Lower leg skin (tissue), 4 donors: ENCODE results near the gene CD69. TPM values are rescaled to one million over a fixed set of nuclear protein-coding genes. Genes with fewer than 3 reads are reported as not detected.

Source experiments
- DNase-seq, 2 donors: peaks; one replicate each; pipeline ENCODE4 v3.0.0-alpha.2; 2019; ENCODE audit warnings: low spot score in 2 of 2
- H3K4me3 ChIP-seq: fragments of 200-600 bp; sonication (generic); 2 replicates; pipeline ENCODE4 v1.5.1; 2017; ENCODE audit warnings: mild to moderate bottlenecking, low read depth; ENCODE audit not compliant: poor library complexity, severe bottlenecking
- CTCF ChIP-seq, 3 donors: fragments of 450-650 bp; IDR thresholded peaks; one replicate each; pipeline ENCODE4 v1.5.1; 2016; ENCODE audit warnings: antibody characterized with exemption in 3 of 3, mild to moderate bottlenecking in 3 of 3, moderate library complexity in 2 of 3
- POLR2A ChIP-seq, 2 donors: fragments of 450-650 bp; IDR thresholded peaks; one replicate each; pipeline ENCODE4 v1.6.1; 2016 to 2017; ENCODE audit warnings: antibody characterized with exemption in 2 of 2, mild to moderate bottlenecking in 1 of 2, moderate library complexity in 1 of 2
- WGBS, 2 donors: methylation state at CpG; one replicate each; pipeline ENCODE4 v1.1.5; 2018; 5-methylcytosine and 5-hydroxymethylcytosine counted together
- intact Hi-C: fragments of 100-400 bp; cut with DNase I; formaldehyde crosslinking; loops from one replicate; pipeline ENCODE4 v1.15.0; 2023; ENCODE audit warnings: low total_unique reads
- total RNA-seq, 4 donors: library from RNA; depleted of rRNA; stranded (reverse); fragments of >200 nt; gene quantifications; one replicate each; pipeline ENCODE4 v1.1.0, GENCODE V29; 2016

Gene CD69
- total RNA-seq, 4 donors from 2014 or later = 0.61 to 4.0 (median 1.9) TPM

GRCh38 chr12:9736936-9737705 lies 23.6 kb downstream of the CD69 start:
- H3K4me3 ChIP-seq = no peak overlapping the region
- intact Hi-C loops = no loop called here
- WGBS, 2 donors = 53 to 58% methylated on average over 3 of the region's 3 CpGs
- no peak for DNase-seq
- TF ChIP-seq CTCF (IDR thresholded peaks at IDR 0.05) (no peak), POLR2A (IDR thresholded peaks at IDR 0.05) (no peak)

- H3K4me3 ChIP-seq = no peak overlapping the region
- TF ChIP-seq POLR2A (IDR thresholded peaks at IDR 0.05) (no peak), CTCF (IDR thresholded peaks at IDR 0.05) (no peak)
- no peak for DNase-seq
- 86 to 90% methylated on average over 3 of the region's 3 CpGs for WGBS, 2 donors
- intact Hi-C loops = no loop called here
Measured at GRCh38 chr12:9735601-9736000, 25.1 kb downstream of the CD69 start.

GRCh38 chr12:9732921-9733461 lies 27.7 kb downstream of the CD69 start, which contains the start of gene CLECL1:
Gene CLECL1, minus strand, starts transcription at chr12:9733097.
- WGBS, 2 donors = 72% methylated on average over 8 of the region's 8 CpGs
- intact Hi-C loops = no loop called here
- H3K4me3 ChIP-seq = no peak within 1 kb of the TSS
- TF ChIP-seq CTCF (IDR thresholded peaks at IDR 0.05) (no peak), POLR2A (IDR thresholded peaks at IDR 0.05) (no peak)
- no peak for DNase-seq

GRCh38 chr12:9731797-9732196 lies 28.9 kb downstream of the CD69 start:
- H3K4me3 ChIP-seq = no peak overlapping the region
- WGBS, 2 donors = 77 to 90% methylated on average over 2 of the region's 2 CpGs
- DNase-seq = no peak
- no peak for TF ChIP-seq CTCF (IDR thresholded peaks at IDR 0.05)
- TF ChIP-seq POLR2A (IDR thresholded peaks at IDR 0.05) = no peak
- intact Hi-C loops = no loop called here

- TF ChIP-seq POLR2A (IDR thresholded peaks at IDR 0.05) (no peak), CTCF (IDR thresholded peaks at IDR 0.05) (no peak)
- WGBS, 2 donors = 70 to 71% methylated on average over 6 of the region's 6 CpGs
- intact Hi-C loops = no loop called here
- no peak overlapping the region for H3K4me3 ChIP-seq
- DNase-seq = no peak
Measured at GRCh38 chr12:9731393-9731792, 29.3 kb downstream of the CD69 start.
